H1 (cell line): Measurements from ENCODE around the gene KLRD1. TPM values are rescaled to one million over a fixed set of nuclear protein-coding genes. Genes with fewer than 3 reads are reported as not detected.

Experiments
- ATF3 ChIP-seq: IDR thresholded peaks from 2 replicates; pipeline ENCODE4 v1.6.1; 2011; ENCODE audit warnings: low read depth, mild to moderate bottlenecking, low read length; ENCODE audit not compliant: insufficient read depth
- KDM4A ChIP-seq: IDR thresholded peaks from one replicate; pipeline ENCODE4 v1.7.1; 2012; ENCODE audit warnings: low read depth, mild to moderate bottlenecking, moderate library complexity, low read length, inconsistent platforms; ENCODE audit not compliant: severe bottlenecking
- SUZ12 ChIP-seq: fragments of 200-600 bp; sonication (generic); IDR thresholded peaks from 2 replicates; pipeline ENCODE4 v1.6.1; 2012; ENCODE audit warnings: mild to moderate bottlenecking, inconsistent platforms, low read length, moderate library complexity, mixed read lengths
- polyA plus RNA-seq, 7 experiments: library from polyadenylated mRNA; depleted of rRNA in 3 of 7; stranded (reverse) in 5 of 7; unstranded in 2 of 7; fragments of >200 nt in 5 of 7; fragments of 200-250 nt in 2 of 7; gene quantifications; 1 replicate in 5 of 7; 2 replicates in 1 of 7; 4 replicates in 1 of 7; pipeline versions ENCODE4 v1.2.1 to v1.2.3, GENCODE V29; 2011 to 2013; ENCODE audit warnings: missing spikeins in 2 of 7, mixed read lengths in 2 of 7
- total RNA-seq: library from RNA; stranded (reverse); fragmentation: NEBNext Ultra II Directional; extraction: Animal tissue kit (Norgen Biotek cat#: 25700); gene quantifications from 2 replicates; pipeline ENCODE4 v1.2.1, GENCODE V29; 2021

KLRD1 gene
- total and polyA plus RNA-seq, 2 of the 8 experiments (the other 6 are each of a cell fraction or from before 2014, with no cell fraction given) = under 0.01 to 0.06 TPM

GRCh38 chr12:10361622-10362021, 54.0 kb downstream of the KLRD1 start (continued):
- TF ChIP-seq KDM4A (no peak), SUZ12 (no peak), ATF3 (no peak)
- TF ChIP-seq, all 59 proteins: peak for 0
